NOMO-1 treated with DMSO at 0.1 percent for 48 hours (cell line): ENCODE data around the gene NUS1.
"Not testable (repeated sequence)": the region's sequence is repeated elsewhere in the genome, so short reads cannot be mapped to it uniquely, and the experiment has no call there.

Experiments
- DNase-seq: peaks from one replicate; lab custom pipeline; 2025; ENCODE audit not compliant: unreplicated experiment; lab: John Stamatoyannopoulos, UW

Gene NUS1

DNA sequence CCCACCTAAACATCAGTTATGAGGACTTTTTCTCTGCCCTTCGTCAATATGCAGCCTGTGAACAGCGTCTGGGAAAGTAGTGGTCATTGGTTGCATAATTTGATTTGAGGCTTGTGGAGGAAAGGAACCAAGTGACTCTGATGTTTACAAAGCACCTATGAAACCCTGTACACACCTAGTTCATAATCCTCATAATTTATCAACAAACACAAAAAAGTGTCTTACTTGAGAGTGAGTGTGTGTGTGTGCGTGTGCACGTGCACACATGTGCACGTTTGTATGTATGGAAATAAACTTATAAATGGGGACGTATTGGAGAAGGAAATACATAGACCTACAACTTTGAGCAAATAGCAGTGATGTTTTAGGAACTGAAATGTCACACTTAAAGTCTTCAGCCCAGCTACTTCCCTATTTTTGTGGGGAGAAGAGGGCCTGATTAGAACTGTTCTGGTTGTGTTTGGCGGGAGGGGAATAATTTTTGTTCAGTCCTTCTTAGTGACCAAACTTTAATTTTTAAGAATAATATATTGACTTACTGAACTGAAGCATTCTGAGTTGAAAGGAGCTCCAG is 31.8 kb downstream of the NUS1 start:
- peak; percentile 58 for DNase-seq

DNA sequence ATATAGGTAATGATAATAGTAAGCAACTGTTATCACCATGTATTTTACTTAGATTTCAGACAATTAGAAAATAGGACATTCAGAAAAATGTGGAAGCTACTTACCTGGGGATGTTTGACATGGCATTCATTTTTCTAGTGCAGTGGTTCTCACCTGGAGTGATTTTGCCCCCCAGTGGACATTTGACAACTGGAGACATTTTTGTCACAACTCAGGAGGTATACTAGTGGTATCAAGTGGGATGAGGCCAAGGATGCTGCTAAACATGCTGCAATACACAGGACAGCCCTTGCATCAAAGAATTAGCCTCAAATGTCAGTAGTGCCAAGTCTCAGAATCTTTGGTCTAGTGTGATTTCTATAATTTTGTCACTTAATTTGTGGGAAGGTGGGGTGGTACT is 36.1 kb downstream of the NUS1 start:
- DNase-seq, result no peak

DNA sequence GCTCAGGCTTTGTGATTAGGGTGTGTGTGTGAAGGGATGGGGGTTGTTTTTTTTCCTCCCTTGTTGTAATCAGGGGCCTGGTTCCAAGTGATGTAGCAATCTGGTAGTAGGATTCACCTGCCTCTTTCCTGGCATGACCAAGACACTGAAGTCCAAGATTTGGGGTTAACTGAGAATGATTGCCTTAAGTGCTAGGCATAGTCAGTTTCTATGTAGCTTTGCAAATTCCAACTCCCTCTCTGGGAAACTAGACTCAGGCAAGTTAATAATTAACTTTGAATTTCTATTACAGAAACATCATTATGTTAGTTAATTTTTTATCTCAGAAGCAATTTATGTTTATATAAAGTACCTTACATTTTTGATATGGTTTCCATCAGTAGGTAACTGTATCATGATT is 43.6 kb downstream of the NUS1 start:
- DNase-seq, result no peak

DNA sequence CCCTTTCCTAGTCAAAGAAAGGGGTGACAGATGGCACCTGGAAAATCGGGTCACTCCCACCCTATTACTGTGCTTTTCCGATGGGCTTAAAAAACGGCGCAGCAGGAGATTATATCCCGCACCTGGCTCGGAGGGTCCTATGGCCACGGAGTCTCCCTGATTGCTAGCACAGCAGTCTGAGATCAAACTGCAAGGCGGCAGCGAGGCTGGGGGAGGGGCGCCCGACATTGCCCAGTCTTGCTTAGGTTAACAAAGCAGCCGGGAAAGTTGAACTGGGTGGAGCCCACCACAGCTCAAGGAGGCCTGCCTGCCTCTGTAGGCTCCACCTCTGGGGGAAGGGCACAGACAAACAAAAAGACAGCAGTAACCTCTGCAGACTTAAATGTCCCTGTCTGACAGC is 46.3 kb downstream of the NUS1 start:
- not testable (repeated sequence) for DNase-seq

DNA sequence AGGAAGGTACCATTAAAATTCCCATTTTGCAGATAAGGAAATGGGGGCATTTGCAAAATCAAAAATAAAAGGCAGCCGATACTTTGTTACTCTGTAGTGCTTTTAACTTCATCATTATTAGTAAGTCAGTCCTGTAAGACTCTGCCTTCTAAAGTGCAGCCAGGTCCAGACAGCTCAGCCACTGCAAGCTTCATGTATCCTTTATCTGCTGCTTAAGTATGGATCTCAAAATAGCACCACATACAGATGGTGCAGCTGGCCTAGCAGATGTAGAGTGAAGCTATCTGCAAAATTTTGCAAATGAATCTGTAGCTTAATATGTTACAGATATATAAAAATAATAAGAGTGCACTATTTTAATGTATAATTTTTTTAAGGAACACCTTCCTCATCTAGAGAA is 53.4 kb downstream of the NUS1 start:
- DNase-seq, result no peak

DNA sequence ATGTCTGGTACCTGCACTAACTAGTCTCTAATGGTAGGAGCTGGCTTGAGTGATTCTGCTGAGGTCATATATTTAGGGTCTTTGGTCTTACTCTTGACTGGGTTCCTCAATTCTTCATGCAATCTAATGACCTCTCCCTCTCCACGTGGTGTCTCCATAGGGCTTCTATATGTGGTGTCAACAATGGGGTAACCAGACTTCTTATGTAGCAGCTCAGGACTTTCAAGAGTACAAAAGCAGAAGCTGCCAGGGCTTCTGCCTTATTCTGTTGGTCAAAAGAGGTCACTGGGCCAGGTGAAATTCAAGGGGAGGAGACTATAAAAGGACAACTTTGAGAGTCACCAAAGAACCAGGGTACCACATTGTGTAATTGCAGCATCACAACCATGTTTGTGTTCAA is 54.3 kb downstream of the NUS1 start:
- peak; percentile 50 for DNase-seq

DNA sequence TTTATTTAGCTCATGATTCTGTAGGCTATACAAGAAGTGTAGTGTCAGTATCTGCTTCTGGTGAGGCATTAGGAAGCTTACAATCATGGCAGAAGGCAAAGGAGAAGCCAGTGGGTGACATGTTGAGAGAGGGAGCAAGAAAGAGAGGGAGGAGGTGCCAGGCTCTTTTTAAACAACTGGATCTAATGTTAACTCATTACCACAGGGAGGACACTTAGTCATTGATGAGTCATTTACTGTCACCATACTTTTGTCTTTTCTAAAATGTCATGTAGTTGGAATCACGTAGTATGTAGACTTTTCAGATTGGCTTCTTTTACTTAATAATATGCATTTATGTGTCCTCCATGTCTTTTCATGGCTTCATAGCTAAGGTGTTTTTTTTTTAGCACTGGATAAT is 58.1 kb downstream of the NUS1 start:
- no peak for DNase-seq

DNA sequence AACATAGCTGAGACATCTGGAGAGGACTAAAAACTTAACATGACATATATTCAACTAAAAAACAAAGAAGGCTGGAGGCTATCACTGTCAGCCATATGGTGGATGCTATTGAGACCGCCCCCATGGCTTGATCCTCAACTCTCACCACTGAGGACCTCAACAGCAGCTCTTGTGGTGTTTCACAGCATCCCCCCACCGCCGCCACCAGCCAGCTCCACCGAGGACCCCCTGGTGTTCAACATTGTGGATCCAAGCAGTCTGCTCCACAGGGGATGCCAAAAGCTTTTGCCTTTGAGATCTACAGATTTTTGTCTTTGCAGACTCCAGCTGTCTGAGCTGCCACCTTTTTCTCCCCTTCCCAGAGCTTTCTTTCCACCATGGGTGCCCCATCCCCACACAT is 64.6 kb downstream of the NUS1 start:
- no peak for DNase-seq

DNA sequence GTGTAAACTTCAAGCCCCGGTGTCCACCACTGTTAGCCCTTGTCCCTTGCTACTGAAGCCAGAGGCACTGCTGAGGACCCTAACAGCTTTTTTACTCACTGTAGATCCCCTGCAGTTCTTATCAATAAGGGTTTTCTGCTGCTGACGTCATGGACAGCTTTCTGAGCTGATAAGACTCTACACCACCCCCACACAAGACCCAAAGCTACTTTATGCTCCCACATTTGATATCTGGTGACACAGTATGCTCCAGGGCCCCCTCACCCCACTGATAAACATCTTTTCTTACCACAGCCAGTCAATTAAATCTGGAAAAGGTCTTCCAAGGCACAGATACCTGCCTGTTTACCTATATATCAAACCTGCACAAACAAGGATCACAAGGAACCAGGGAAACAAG is 65.3 kb downstream of the NUS1 start:
- DNase-seq, result no peak

DNA sequence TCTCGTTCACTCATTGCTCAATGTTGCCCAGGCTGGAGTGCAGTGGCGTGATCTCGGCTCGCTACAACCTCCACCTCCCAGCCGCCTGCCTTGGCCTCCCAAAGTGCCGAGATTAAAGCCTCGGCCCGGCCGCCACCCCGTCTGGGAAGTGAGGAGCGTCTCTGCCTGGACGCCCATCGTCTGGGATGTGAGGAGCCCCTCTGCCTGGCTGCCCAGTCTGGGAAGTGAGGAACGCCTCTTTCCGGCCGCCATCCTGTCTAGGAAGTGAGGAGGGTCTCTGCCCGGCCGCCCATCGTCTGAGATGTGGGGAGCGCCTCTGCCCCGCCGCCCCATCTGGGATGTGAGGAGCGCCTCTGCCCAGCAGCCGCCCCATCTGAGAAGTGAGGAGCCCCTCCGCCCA is 75.4 kb downstream of the NUS1 start:
- not testable (repeated sequence) for DNase-seq
